GM19035 (cell line): Measurements from ENCODE around the gene KCNJ9.

ENCODE experiments used
- ATAC-seq: cut with Tn5 transposase; IDR thresholded peaks from one replicate; pipeline ENCODE4 v1.9.1; 2021; ENCODE audit not compliant: unreplicated experiment

KCNJ9 gene

DNA sequence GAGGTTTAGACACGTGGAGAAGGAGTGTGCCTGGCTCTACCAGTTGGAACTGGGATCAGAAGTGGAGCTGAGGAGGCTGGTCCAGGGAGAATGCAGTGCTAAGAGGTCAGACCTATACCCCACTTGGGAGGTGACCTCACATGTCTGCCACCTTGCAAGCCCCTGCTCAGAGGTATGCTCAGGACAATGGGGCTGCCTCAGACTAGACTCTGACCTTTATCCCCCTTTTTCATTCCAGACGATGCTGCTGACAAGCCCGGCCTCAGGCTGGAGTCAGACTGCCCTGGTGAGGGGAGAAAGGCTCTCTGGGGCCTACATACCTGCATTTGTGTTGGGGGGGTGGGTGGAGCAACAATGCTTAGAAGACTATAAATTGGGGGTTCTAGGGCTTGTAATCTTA, 16.6 kb upstream of the KCNJ9 start:
- no peak for ATAC-seq

DNA sequence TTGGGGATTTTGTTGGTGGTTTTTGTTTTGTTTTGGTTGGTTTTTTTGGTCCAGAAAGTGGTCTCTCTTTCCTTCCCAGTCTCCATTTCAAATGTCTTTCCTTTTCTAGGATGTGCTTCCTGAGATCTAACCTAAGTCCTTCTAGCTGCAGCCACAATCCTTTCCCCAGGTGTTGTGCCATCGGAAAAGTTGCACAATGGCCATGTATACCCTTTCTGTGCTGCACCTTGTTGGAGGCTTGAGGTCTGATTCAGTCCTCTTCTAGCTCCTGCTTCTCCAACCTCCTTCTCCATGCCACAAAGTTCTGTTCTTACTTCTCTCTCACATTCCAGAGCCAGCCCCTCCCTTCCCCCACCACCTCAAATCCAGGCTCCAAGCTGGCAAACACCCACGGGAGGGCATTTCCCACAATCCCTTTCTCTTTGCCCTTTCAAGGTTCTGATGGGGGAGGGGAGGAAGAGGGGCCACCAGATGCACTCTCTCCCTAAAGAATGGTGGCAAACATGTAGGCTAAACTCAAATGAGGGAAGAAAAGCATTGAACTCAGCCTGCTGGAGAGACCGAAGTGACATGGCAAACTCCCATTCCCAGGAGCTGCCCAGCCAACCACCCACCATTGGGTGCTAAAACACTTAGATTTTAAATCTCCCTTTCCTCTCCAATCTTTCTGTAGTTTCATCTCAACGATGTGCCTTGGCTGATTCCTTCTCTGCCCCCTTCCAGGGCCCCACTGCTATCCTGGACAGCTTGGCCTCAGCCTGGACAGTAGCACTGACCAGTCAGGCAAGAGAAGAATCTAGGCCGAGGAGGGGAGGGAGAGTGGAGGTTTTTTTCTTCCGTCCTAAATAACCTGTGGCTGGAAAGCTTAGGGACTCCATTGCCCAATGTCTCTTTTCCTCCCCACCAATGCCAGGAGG, 14.3 kb upstream of the KCNJ9 start:
- no peak for ATAC-seq

DNA sequence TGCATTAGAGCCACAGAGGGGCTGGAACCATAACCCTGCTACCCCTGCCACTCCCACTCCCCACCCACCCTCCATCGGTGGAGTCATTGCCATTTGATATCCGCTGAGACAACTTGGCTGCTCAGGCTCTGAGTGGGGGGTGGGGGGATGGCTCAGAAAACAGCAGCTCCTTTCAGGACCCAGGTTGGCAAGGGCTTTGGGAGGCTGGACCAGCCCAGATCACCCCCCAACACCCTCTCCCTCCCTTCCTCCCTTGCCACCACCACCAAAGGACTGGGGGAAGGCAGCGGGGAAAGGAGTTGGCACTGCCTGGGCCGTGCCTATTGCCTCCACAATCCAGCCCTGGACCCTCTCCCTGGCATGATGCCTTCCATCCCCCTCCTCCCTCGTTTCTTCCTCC, 13.1 kb upstream of the KCNJ9 start:
- ATAC-seq, result no peak

DNA sequence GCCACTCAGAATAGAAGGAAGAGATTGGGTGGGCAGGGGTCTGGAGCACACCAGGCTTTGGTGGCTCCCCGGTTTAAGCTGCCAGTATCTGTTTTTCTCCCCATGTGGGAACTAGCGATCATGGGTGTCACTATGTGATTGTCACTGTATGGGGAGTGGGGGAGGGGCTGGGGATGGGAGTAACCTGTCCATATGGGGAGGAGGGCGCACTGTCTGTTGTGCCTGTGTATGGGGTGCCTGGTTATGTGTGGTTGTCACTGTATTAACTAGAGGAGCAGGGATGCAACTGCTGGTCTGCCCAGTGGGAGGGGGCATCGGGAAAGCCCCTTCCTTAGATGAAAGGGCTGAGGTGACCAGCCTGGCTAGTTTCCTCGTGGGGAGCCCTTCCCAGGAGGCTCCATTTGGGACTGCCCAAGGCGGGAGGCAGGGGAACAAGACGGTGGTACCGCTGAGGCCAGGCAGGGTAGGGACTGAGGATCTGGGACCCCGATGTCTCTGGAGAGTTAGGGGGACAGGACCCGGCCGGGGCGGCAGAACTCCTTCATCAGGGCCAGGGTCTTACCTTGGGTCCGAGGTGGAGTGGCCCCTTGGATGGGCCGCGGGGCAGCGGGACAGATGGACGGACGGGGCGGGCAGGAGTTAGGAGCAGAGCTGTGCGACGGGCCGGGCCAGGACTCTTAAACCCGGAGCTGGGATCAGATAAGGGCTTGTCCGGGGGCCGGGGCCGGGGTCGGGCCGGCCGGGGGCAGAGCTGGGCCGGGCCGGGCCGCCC, 11.7 kb upstream of the KCNJ9 start, which contains the start of gene KCNJ10:
TSS of gene KCNJ10 (minus strand) at position 701 of the 772 bp plus-strand sequence. CDS start 27,628 bp downstream, outside the sequence.
- ATAC-seq, result no peak

DNA sequence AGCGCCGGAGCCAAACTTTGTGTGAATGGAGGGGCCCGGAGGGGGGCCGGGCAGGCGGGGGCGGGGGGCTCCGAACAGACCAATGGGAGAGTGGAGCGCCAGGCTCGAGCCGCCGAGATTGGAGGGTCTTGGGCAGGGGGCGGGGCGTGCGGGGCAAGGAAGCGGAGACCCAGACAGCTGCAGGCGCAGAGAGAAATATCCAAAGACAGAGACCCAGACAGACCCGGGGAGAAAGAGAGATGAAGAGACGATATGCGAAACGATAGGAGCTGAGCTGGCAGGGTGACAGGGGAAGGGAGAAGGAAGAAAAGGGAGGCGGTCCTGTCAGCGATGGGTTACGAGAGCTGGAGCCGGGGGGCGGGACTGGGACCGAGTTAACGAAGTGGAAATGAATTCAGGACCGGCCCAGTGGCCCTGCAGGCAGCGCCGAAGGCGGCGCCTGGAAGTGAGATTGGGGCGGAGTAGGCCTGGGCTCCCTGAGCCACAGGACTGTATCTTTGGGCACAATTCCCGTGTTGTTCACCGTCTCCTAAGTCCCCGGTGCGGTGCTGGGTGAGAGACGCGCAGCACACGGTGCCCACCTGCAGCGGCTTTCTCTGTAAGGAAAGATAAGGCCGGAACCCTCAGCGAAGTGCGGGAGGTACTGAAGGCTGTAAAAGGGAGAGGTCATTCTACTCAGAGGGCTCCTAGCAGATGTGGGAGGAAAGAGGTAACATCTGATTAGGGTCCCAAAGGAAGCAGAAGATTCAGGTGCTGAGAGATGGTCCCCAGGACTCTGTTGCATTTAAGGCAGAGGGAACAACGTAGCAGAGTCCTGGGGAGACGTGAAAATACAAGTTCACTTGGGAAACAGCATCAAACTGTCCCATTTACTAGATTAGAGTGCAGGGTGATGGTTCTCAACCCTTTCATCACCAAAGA, 10.8 kb upstream of the KCNJ9 start:
- no peak for ATAC-seq

DNA sequence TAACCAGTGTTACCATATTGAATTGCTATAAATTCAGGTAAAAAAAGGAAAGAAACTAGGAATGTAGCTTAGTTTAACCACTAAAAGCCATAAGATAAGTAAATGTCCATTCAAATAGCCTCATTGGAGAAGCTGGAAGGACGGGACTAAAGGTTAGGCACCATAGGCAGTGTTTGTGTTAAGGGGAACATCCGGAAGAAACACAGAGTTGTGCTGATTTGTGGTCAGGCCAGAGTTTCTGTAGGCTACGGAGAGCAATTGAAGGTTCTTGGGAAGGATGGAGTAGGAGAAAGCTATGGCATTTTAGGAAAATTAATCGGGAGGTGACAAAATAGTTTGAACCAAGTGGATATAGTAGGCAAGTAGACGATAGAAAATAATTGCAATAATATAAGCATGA, 10.0 kb upstream of the KCNJ9 start:
- ATAC-seq, result no peak

DNA sequence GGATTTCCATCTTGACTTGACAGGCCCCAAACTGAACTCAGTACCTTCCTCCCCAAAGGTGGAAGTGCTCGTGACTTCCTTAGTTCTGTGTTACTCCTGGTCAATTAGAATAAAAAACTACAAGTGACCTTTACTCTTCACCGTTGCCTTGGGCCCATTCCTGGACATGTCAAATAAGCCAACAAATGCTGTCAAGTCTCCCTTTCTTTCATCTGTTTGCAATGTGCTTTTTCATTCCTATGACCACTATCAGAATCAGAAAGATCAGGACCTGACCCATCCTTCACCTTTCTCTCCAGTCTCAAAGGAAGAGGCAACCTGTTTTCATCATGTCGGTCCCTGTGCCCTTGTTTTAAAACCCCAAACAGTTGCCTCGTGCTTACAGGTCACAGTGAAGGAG, 6.5 kb upstream of the KCNJ9 start:
- no peak for ATAC-seq

DNA sequence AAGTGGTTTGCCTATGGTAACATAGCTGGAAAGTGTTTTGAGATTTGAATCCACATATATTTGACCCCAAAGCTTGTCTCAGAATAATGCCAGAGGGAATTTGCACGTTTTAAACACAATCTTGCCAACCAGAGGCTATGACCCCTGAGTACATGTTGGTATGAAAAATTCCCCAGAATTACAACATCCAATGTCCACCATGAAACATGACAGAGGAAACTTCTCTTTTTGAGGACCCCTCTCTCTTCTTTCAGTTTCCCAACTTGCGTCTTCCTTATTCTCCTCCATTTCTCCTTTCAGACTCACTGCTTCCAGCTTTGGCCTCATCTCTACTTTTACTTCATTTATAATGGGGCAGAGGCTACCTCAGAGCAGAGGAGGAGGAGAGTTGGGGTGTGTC, 5.5 kb upstream of the KCNJ9 start:
- ATAC-seq, result no peak

DNA sequence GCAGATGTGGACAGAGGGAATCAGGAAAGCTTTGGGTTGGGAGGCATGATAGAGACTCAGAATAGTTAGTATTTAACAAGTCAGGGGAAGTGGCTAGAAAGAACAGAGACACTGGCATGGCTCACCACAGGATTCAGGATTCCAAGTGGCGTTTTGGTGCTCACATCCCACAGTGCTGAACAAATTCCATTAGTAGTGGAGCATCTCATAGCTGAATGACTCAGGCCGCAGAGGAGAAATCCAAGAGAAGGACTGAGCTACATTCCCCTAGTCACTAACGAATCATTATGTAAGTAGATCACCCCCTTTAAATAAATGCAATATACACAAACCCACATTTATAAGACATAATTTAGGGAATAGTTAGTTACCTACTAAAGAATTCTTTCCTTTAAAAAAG, 5.0 kb upstream of the KCNJ9 start:
- no peak for ATAC-seq

DNA sequence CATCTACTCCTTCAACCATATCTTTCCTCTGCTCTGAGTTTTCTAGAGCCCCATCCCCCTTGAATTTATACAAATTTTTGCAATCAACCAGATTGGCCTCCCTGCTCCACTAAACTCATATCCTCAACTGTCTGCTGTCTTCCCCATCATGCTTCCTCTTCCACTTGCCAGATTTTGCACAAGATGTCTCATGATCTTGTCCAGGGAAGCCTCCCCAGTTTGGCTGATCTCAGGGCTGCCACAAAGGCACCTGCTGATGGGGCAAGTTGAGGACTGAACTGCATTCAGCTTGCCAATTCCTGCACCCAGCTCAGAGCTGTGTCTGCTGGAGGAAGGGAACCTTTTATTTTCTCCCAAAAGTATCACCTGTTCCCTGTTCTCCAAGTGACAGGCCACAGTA, 3.9 kb upstream of the KCNJ9 start:
- no peak for ATAC-seq

DNA sequence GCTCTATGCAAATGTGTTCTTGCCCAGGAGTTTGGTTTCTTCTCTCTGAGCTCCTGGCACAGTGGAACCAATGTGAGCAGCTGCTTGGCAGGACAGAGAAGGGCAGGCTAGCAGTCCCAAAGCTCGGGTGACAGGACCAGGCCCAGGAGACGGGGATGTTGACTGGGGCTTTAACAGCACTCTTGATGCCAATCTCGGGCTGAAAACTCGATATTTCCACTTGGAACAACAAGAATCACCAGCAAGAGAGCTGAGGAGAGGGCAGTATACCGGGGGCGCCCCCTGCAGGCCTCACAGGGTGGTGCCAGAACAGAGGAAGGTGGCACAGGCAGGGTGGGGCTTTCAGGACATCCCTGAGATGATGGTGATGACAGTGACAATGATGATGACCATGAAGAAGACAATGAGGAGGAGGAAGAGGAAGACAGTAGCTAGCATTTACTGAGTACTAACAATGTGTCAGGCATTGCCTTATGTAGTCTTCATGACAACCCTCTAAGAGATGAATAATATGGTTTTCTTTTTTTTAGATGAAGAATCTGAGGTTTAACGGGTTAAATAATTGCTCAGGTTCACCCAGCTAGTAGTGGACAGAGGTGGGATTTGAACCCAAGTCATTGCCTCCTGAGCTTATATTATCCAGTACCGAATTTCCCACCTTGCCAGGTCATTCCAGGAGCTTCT, 2.7 kb upstream of the KCNJ9 start:
- ATAC-seq, result no peak

DNA sequence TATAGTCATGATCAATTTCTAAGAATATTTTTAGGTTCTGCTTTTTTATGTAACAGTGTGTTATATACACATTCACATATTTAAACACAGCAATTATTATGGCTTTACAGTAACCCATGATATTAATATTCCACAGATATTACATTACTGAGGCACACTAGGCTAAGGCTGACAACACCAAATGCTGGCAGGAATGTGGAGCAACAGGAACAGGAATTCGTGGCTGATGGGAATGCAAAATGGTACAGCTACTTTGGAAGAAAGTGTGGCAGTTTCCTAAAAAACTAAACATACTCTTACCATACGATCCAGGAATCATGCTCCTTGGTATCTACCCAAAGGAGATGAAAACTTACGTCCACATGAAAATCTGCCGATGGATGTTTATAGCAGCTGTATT, 1.9 kb upstream of the KCNJ9 start:
- ATAC-seq, result no peak

DNA sequence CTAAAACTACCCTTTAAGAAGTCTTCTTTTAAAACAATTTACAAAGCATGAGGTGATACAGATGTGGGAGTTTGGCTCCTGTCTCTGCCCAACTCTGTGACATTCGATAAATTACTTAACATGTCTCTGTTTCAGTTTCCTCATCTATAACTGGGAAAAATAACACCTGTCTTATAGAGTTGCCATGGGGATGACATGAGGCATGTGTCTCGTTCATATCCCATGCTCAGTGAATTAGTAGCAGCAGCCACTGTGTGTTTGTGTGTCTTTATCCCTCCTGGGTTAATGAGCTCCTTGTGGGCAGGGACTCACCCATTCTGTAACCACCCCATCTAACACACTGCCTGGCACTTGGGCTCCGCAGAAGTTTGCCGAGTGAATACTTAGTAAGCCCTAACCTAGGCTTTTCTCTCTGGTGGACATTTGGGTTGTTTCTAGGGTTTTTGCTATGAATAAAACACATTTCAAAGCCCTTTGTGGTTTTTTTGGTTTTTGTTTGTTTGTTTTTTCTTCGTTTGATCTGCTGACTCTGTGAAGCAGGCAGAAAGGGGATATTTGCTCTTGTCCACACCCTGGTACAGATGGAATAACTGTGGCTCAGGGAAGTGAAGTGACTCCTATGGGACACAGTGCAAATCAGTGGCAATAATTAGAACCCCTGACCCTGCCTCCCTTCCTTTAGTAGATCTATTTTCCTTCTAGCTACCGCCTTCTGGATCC, 797 bp upstream of the KCNJ9 start:
- ATAC-seq, result no peak

DNA sequence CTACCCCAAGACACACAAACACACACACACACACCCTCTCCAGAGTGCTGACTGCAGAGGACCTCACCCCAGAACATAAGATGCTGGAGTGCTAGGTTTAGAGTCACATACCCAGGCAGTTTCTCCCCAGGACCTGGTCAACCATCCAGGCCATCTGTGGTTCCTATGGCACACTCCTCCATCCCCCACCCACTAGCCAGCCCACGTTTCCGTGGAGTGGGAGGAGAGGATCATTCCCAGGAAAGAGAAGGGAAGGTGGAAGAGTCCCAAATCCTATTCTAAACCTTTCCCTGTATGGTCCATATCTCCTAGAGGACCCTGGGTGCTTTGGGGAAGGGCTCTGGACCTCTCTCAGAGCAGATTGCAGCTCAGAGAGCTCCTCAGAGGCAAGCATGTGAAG, 1.1 kb downstream of the KCNJ9 start:
- ATAC-seq, result no peak

DNA sequence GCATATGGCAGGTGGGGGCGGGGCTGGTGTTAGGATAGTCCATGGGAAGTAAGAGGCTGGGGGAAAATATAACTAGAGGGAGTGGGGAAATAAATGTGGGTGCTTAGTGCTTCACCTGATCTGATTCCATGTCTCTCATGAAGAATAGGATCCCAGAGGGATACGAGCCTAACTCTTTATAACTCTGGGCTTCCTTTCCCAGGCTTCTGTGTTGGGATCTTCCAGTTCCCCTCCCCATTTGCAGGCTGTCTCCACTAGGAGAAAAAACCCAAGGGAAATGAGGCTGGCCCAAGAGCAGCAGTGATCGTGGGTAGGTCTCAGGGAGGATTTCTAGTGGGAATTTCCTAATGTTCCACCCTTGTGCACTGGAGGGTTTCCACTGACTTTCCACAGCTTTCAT, 1.6 kb downstream of the KCNJ9 start:
- no peak for ATAC-seq

DNA sequence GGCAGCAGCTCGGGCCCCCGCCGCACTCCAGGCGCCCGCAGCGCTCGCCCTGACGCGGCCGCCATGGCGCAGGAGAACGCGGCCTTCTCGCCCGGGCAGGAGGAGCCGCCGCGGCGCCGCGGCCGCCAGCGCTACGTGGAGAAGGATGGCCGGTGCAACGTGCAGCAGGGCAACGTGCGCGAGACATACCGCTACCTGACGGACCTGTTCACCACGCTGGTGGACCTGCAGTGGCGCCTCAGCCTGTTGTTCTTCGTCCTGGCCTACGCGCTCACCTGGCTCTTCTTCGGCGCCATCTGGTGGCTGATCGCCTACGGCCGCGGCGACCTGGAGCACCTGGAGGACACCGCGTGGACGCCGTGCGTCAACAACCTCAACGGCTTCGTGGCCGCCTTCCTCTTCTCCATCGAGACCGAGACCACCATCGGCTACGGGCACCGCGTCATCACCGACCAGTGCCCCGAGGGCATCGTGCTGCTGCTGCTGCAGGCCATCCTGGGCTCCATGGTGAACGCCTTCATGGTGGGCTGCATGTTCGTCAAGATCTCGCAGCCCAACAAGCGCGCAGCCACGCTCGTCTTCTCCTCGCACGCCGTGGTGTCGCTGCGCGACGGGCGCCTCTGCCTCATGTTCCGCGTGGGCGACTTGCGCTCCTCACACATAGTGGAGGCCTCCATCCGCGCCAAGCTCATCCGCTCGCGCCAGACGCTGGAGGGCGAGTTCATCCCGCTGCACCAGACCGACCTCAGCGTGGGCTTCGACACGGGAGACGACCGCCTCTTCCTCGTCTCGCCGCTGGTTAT, 2.8 kb downstream of the KCNJ9 start:
- no peak for ATAC-seq

DNA sequence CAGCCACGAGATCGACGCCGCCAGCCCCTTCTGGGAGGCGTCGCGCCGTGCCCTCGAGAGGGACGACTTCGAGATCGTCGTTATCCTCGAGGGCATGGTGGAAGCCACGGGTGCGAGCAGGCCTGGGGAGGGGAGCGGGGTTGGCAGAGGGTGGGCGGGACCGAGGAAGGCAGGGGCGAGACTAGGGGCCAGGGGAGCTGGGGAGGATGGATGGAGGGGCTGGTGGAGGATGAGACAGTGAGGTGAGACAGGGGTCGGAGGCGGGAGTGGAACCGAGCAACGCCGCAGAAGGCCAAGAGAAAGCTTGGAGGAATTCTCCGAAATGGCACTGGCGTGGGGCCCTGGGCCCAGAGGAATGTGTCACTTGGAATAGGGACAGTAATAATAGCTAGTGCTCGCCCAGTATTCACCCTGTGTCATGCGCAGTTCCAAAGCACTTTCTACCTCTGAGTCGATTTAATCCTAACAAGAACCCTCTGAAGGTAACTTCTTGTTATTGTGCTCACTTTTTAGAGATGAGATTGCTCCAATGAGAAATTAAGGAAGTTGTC, 3.5 kb downstream of the KCNJ9 start:
- ATAC-seq, result no peak

DNA sequence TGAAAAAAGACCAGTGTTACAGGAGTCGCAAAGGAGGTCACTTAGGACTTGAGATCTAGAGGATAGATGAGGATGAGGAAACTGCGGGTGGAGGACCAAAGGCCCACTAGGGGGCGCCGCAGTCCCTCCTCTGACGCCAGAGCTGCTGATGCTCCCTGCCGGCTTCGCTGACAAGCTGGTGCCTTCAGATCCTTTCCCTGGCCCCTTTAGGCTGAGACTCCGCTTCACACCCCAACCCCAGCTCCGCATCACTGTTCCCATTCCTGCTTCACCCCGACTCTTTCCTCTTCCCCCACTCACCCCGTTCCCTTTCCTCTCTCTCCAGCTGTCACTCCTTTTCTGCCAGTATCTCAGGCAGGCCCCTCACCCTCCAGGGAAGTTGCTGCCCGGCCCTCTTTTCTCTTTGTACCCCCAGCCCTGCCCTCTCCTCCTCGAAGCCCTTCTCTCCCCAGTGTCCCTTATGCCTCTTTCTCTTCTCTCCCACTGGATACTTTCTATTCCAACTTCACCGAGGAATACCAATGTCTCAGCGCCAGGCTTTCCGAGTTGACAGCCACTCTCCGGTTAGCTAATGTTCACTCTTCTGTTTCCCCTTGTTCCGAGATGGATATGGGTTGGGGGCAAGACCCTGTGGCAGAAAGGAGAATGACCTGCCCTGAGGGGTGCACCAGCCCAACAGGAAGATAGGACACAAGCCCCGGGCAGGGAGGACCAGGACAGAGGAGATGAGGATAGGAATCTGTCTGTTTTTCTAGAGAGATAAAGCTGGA, 4.5 kb downstream of the KCNJ9 start:
- ATAC-seq, result no peak
